ENCODE measurements around the gene SMG5. TPM values are rescaled to one million over a fixed set of nuclear protein-coding genes. Genes with fewer than 3 reads are reported as not detected.

SMG5 gene
- total RNA-seq, 1 donor from 2014 or later = 77.1 TPM

DNA sequence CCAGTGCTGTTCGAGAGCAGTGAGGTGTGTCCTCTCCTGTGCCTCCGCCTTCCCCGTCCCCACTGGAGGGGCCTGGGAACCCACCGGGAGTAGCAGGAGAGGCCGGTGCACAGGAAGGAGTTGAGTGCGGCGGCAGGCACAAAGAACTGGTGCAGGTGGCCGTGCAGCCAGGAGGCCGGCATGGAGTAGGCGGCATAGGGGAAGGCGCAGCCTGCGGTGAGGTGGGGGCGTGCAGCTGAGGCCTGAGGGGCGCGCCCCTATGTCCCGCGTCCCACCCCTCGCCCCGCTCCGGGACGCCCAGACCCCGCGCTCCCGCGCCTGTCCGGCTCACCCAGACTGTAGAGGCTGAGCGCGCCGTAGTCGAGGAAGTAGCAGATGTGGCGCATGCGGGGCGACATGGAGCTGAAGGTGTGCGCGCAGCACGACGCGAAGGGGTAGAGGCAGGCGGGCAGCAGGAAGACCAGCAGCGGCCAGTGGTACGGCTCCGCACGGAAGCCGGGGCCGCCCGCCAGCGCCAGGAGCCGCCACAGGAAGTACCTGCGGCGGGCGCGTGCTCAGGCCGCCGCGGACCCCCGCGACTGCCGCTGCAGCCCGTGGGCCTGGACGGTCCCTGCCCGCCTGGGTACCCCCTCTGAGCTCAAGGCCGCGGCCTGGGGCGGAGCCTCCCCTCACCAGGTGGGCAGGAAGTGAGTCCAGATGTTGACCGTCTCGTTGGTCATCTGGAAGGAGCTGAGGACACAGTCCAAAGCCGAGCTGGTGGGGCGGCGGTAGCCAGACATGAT, 37.0 kb downstream of the SMG5 start:
- H3K9me3 Mint-ChIP-seq = no peaks in the 10 kb centered on the region
- peaks cover 17% of the 10 kb centered on the region for H3K4me1 Mint-ChIP-seq
- DNase-seq (no peak), ATAC-seq (ENCODE audit: low read depth) (peak; percentile 47)
- ChIA-PET POLR2A (interaction anchor here (0.5 kb wide), 1 partner anchor 412 kb away, joined by 3 read pairs; no protein-coding TSS in a partner anchor), CTCF (no interaction called here)
- TF ChIP-seq, protein P1, sequence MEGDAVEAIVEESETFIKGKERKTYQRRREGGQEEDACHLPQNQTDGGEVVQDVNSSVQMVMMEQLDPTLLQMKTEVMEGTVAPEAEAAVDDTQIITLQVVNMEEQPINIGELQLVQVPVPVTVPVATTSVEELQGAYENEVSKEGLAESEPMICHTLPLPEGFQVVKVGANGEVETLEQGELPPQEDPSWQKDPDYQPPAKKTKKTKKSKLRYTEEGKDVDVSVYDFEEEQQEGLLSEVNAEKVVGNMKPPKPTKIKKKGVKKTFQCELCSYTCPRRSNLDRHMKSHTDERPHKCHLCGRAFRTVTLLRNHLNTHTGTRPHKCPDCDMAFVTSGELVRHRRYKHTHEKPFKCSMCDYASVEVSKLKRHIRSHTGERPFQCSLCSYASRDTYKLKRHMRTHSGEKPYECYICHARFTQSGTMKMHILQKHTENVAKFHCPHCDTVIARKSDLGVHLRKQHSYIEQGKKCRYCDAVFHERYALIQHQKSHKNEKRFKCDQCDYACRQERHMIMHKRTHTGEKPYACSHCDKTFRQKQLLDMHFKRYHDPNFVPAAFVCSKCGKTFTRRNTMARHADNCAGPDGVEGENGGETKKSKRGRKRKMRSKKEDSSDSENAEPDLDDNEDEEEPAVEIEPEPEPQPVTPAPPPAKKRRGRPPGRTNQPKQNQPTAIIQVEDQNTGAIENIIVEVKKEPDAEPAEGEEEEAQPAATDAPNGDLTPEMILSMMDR (IDR thresholded peaks at IDR 0.05) = no peak
- H3K36me3 Mint-ChIP-seq (ENCODE audit: low read depth) = peaks cover 21% of the 10 kb centered on the region
- no peak overlapping the region for H3K27ac Mint-ChIP-seq
- H3K4me3 Mint-ChIP-seq = peak overlapping the region; percentile 80
- intact Hi-C loops (cut with micrococcal nuclease) = no loop called here
- no peaks in the 10 kb centered on the region for H3K27me3 Mint-ChIP-seq

DNA sequence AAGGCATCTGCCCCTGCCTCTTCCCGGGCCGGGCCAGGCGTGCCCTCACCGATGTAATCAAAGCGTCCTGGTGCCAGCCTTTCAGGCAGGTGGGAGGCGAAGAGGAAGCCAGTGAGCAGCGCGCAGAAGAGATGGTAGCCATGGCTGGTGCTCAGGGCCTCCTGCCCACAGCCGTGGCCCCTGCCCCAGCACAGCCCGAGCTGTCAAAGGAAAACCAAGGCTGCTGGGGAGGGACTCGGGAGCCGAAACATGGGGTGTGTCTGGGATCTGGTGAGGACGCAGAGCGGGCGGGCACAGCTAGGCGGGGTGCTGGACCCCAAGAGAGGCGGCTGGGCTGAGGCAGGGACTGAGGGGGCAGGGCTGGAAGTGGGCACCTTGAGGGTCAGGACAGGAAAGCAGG, 37.9 kb downstream of the SMG5 start:
- peaks cover 17% of the 10 kb centered on the region for H3K4me1 Mint-ChIP-seq
- no peaks in the 10 kb centered on the region for H3K27me3 Mint-ChIP-seq
- H3K36me3 Mint-ChIP-seq (ENCODE audit: low read depth) = peaks cover 20% of the 10 kb centered on the region
- peak overlapping the region; percentile 7 for H3K4me3 Mint-ChIP-seq
- DNase-seq (no peak), ATAC-seq (ENCODE audit: low read depth) (no peak)
- CTCF ChIA-PET = no interaction called here
- TF ChIP-seq, protein P1 (IDR thresholded peaks at IDR 0.05) = no peak
- intact Hi-C loops (cut with micrococcal nuclease) = no loop called here
- H3K27ac Mint-ChIP-seq = no peak overlapping the region
- POLR2A ChIA-PET = no interaction called here
- no peaks in the 10 kb centered on the region for H3K9me3 Mint-ChIP-seq

DNA sequence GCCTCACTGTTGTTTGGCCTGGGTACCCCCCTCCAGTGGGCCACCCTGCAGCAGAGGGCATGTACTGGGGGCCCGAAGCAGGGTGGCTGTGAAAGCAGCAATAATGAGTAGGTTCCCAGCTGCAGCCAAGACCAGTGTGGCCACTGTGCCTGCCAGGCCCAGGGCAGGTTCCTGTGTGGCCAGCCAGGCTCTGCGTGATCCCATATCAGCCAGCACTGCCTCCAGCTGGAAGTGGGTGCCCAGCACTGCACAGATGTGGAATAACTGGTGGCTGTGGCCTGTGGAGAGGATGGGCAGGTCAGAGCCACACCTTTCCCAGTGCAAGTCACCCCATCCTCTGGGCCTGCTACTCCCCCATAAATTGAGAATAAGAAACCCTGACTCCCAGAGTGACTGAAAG, 38.5 kb downstream of the SMG5 start:
- peaks cover 17% of the 10 kb centered on the region for H3K4me1 Mint-ChIP-seq
- POLR2A ChIA-PET = no interaction called here
- TF ChIP-seq, protein P1 (IDR thresholded peaks at IDR 0.05) = no peak

DNA sequence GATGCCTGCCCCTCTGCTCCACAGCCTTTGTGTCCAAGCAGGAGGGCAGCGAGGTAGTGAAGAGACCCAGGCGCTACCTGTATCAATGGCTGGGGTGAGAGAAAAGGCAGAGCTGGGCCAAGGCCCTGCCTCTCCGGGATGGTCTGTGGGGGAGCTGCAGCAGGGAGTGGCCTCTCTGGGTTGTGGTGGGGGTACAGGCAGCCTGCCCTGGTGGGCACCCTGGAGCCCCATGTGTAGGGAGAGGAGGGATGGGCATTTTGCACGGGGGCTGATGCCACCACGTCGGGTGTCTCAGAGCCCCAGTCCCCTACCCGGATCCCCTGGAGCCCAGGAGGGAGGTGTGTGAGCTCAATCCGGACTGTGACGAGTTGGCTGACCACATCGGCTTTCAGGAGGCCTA, 39.9 kb downstream of the SMG5 start:
- ChIA-PET CTCF (no interaction called here), POLR2A (interaction anchor here (0.5 kb wide), 1 partner anchor 32 kb away, joined by 7 read pairs; no protein-coding TSS in a partner anchor)
- ATAC-seq (ENCODE audit: low read depth) = no peak
- intact Hi-C loops (cut with micrococcal nuclease) = no loop called here
- H3K9me3 Mint-ChIP-seq = no peaks in the 10 kb centered on the region
- H3K36me3 Mint-ChIP-seq (ENCODE audit: low read depth) = peaks cover 30% of the 10 kb centered on the region
- DNase-seq = no peak
- no peaks in the 10 kb centered on the region for H3K27me3 Mint-ChIP-seq
- H3K4me3 Mint-ChIP-seq = no peak overlapping the region
- TF ChIP-seq, protein P1 (IDR thresholded peaks at IDR 0.05) = no peak
- no peak overlapping the region for H3K27ac Mint-ChIP-seq
- H3K4me1 Mint-ChIP-seq = peaks cover 17% of the 10 kb centered on the region

More for the DNA sequence above, 38.5 kb downstream of the SMG5 start:
- no peaks in the 10 kb centered on the region for H3K27me3 Mint-ChIP-seq
- no peak overlapping the region for H3K4me3 Mint-ChIP-seq
- ATAC-seq (ENCODE audit: low read depth) = no peak
- peaks cover 19% of the 10 kb centered on the region for H3K36me3 Mint-ChIP-seq (ENCODE audit: low read depth)
- H3K27ac Mint-ChIP-seq = no peak overlapping the region
- intact Hi-C loops (cut with micrococcal nuclease) = no loop called here
- no peaks in the 10 kb centered on the region for H3K9me3 Mint-ChIP-seq
- CTCF ChIA-PET = no interaction called here
- DNase-seq = no peak

DNA sequence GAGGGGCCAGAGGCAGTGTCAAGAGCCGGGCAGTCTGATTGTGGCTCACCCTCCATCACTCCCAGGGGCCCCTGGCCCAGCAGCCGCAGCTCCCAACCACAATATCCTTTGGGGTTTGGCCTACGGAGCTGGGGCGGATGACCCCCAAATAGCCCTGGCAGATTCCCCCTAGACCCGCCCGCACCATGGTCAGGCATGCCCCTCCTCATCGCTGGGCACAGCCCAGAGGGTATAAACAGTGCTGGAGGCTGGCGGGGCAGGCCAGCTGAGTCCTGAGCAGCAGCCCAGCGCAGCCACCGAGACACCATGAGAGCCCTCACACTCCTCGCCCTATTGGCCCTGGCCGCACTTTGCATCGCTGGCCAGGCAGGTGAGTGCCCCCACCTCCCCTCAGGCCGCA, 40.7 kb downstream of the SMG5 start, which contains the start of gene BGLAP:
BGLAP (plus strand) TSS at position 259 of the 400 bp plus-strand sequence; CDS start at position 307, 48 bp downstream.
- peaks cover 17% of the 10 kb centered on the region for H3K4me1 Mint-ChIP-seq
- no peak for ATAC-seq (ENCODE audit: low read depth)
- H3K36me3 Mint-ChIP-seq (ENCODE audit: low read depth) = peaks cover 35% of the 10 kb centered on the region
- H3K27ac Mint-ChIP-seq = no peak within 1 kb of the TSS
- no peak within 1 kb of the TSS for H3K4me3 Mint-ChIP-seq
- intact Hi-C loops (cut with micrococcal nuclease) = no loop called here
- no peaks in the 10 kb centered on the region for H3K27me3 Mint-ChIP-seq
- TF ChIP-seq, protein P1 (IDR thresholded peaks at IDR 0.05) = no peak
- no peaks in the 10 kb centered on the region for H3K9me3 Mint-ChIP-seq
- no peak for DNase-seq
- ChIA-PET POLR2A (no interaction called here), CTCF (no interaction called here)

Measured in activated B cell treated with CpG ODN at 0.5 μM for 24 hours (primary cell).